Measurements from ENCODE around the gene CDH15.
"Not testable (repeated sequence)": the region's sequence is repeated elsewhere in the genome, so short reads cannot be mapped to it uniquely, and the experiment has no call there.

The CDH15 gene

DNA sequence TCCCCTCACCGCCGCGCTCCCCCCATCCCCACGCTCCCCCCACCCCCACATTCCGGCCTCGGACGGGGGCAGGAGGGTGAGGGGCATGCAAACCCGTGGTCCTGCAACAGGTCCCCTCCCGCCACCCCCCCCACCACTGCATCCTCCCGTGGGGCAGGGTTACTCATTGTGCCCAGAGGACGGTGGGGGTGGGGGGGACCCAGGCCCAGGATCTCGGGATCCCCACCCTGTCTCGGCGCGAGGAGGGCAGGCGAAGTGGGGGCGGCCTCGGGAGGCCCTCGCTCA is 20.3 kb downstream of the CDH15 start:
- H2AFZ ChIP-seq (ENCODE audit: low read depth, low read length): peak overlapping the region; percentile 33; the same call in 1 of the 2 replicates
- H3K79me2 ChIP-seq (ENCODE audit: insufficient read depth, low read length): no peaks in the 10 kb centered on the region
- H3K4me2 ChIP-seq (ENCODE audit: insufficient read depth, low read length): peak overlapping the region; percentile 68
- no peaks in the 10 kb centered on the region for H3K27me3 ChIP-seq (ENCODE audit: insufficient read depth, low read length, poor library complexity)
- TF ChIP-seq, protein P1, sequence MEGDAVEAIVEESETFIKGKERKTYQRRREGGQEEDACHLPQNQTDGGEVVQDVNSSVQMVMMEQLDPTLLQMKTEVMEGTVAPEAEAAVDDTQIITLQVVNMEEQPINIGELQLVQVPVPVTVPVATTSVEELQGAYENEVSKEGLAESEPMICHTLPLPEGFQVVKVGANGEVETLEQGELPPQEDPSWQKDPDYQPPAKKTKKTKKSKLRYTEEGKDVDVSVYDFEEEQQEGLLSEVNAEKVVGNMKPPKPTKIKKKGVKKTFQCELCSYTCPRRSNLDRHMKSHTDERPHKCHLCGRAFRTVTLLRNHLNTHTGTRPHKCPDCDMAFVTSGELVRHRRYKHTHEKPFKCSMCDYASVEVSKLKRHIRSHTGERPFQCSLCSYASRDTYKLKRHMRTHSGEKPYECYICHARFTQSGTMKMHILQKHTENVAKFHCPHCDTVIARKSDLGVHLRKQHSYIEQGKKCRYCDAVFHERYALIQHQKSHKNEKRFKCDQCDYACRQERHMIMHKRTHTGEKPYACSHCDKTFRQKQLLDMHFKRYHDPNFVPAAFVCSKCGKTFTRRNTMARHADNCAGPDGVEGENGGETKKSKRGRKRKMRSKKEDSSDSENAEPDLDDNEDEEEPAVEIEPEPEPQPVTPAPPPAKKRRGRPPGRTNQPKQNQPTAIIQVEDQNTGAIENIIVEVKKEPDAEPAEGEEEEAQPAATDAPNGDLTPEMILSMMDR (IDR thresholded peaks at IDR 0.05; ENCODE audit: borderline replicate concordance, extremely low read depth, low read length, poor library complexity, severe bottlenecking): no peak
- no peak for TF ChIP-seq EZH2 (IDR thresholded peaks at IDR 0.05; ENCODE audit: borderline replicate concordance, low read depth, low read length, severe bottlenecking)
- ATAC-seq (ENCODE audit: insufficient read depth, low read depth): no peak
- peaks cover 5% of the 10 kb centered on the region for H3K4me1 ChIP-seq (ENCODE audit: insufficient read depth, low read length)
- no peak overlapping the region for H3K27ac ChIP-seq (ENCODE audit: low read length)
- H4K20me1 ChIP-seq (ENCODE audit: insufficient read depth, low read length): peaks cover 15% of the 10 kb centered on the region
- H3K9me3 ChIP-seq (ENCODE audit: insufficient read depth, low read length, severe bottlenecking): no peaks in the 10 kb centered on the region
- peak overlapping the region in 1 of 2 experiments; percentile 49; a peak in 2 of 4 replicates for H3K4me3 ChIP-seq (ENCODE audit: low read depth in 1 of 2, low read length in 2 of 2)
- H3K36me3 ChIP-seq (ENCODE audit: insufficient read depth, low read length): no peaks in the 10 kb centered on the region
- no peak for DNase-seq
- H3K9ac ChIP-seq (ENCODE audit: low read depth, low read length): 0 out of 2 replicates have a peak overlapping the region, but pooled peaks have one; percentile 21

DNA sequence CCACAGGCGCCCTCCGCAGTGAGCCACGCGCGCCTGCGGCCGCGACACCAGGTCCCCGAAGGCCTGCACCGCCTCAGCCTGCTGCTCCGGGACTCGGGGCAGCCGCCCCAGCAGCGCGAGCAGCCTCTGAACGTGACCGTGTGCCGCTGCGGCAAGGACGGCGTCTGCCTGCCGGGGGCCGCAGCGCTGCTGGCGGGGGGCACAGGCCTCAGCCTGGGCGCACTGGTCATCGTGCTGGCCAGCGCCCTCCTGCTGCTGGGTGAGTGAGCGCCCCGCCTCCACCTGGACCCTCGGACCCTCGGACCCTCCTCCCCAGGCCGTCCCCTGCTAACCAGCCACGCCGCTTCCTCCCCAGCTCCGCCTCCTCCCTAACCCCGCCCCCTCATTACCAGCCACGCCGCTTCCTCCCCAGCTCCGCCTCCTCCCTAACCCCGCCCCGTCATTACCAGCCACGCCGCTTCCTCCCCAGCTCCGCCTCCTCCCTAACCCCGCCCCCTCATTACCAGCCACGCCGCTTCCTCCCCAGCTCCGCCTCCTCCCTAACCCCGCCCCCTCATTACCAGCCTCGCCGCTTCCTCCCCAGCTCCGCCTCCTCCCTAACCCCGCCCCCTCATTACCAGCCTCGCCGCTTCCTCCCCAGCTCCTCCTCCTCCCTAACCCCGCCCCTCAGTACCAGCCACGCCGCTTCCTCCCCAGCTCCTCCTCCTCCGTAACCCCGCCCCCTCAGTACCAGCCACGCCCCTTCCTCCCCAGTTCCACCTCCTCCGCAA is 20.8 kb downstream of the CDH15 start:
- Histone ChIP-seq H3K4me2 (ENCODE audit: insufficient read depth, low read length) (peak overlapping the region; percentile 68), H3K9ac (ENCODE audit: low read depth, low read length) (0 out of 2 replicates have a peak overlapping the region, but pooled peaks have one; percentile 21), H2AFZ (ENCODE audit: low read depth, low read length) (peak overlapping the region; percentile 33; the same call in 1 of the 2 replicates), H3K4me3 (ENCODE audit: low read depth in 1 of 2, low read length in 2 of 2) (peak overlapping the region in 1 of 2 experiments; percentile 49; a peak in 2 of 4 replicates)
- ATAC-seq (ENCODE audit: insufficient read depth, low read depth) (peak; percentile 44), DNase-seq (peak; percentile 83)
- H4K20me1 ChIP-seq (ENCODE audit: insufficient read depth, low read length); H3K4me1 ChIP-seq (ENCODE audit: insufficient read depth, low read length); H3K9me3 ChIP-seq (ENCODE audit: insufficient read depth, low read length, severe bottlenecking); H3K27ac ChIP-seq (ENCODE audit: low read length); H3K79me2 ChIP-seq (ENCODE audit: insufficient read depth, low read length); H3K36me3 ChIP-seq (ENCODE audit: insufficient read depth, low read length); H3K27me3 ChIP-seq (ENCODE audit: insufficient read depth, low read length, poor library complexity): not testable (repeated sequence)

DNA sequence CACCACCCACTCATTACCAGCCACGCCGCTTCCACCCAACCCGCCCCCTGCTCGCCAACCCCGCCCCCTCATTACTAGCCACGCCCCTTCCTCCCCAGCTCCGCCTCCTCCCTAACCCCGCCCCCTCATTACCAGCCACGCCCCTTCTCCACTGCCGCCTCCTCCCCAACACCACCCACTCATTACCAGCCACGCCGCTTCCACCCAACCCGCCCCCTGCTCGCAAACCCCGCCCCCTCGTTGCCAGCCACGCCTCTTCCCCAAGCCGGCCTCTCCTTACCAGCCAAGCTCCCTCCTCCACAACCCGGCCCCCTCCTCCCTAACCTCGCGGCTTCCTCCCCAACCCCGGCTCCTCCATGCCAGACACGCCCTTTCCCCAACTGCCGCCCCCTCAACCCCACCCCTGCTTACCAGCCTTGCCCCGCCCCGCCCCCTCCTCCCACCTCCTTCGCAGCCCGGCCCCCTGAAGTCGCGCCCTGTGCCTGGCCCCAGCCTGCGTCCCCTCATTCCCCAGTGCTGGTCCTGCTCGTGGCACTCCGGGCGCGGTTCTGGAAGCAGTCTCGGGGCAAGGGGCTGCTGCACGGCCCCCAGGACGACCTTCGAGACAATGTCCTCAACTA is 21.5 kb downstream of the CDH15 start:
- Histone ChIP-seq H3K79me2 (ENCODE audit: insufficient read depth, low read length) (no peaks in the 10 kb centered on the region), H2AFZ (ENCODE audit: low read depth, low read length) (no peak overlapping the region), H3K27me3 (ENCODE audit: insufficient read depth, low read length, poor library complexity) (no peaks in the 10 kb centered on the region), H3K9me3 (ENCODE audit: insufficient read depth, low read length, severe bottlenecking) (no peaks in the 10 kb centered on the region), H4K20me1 (ENCODE audit: insufficient read depth, low read length) (peaks cover 6% of the 10 kb centered on the region), H3K27ac (ENCODE audit: low read length) (no peak overlapping the region), H3K36me3 (ENCODE audit: insufficient read depth, low read length) (no peaks in the 10 kb centered on the region), H3K4me3 (ENCODE audit: low read depth in 1 of 2, low read length in 2 of 2) (no peak overlapping the region), H3K4me2 (ENCODE audit: insufficient read depth, low read length) (no peak overlapping the region; the same call in 1 of the 2 replicates), H3K4me1 (ENCODE audit: insufficient read depth, low read length) (peaks cover 5% of the 10 kb centered on the region), H3K9ac (ENCODE audit: low read depth, low read length) (no peak overlapping the region)
- DNase-seq: peak; percentile 88
- ATAC-seq (ENCODE audit: insufficient read depth, low read depth): peak; percentile 79
- TF ChIP-seq, protein P1 (IDR thresholded peaks at IDR 0.05; ENCODE audit: borderline replicate concordance, extremely low read depth, low read length, poor library complexity, severe bottlenecking): no peak
- no peak for TF ChIP-seq EZH2 (IDR thresholded peaks at IDR 0.05; ENCODE audit: borderline replicate concordance, low read depth, low read length, severe bottlenecking)

DNA sequence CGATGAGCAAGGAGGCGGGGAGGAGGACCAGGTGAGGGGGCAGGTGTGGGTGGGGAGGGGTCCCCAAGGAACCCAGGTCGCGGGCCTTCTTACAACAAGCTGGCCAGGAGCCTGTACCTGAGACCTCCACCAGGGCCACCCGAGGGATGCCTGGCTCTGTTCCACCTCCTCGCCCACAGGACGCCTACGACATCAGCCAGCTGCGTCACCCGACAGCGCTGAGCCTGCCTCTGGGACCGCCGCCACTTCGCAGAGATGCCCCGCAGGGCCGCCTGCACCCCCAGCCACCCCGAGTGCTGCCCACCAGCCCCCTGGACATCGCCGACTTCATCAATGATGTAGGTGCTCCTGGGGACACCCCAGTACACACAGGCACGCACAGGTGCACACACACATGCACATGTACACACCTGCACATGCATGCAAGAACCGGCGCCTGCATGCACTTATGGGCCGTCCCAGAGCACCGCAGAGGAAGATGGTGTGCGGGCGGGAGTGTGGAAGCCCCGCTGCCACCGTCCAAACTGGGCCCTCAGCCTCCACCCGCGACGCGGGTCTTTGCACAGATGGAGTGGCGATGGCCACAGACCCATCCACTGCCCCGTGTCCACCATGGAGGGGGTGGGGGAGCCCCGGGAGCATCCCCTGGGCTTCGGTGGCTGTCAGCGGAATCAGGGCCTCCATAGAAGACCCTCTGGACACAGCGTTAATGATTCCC is 22.2 kb downstream of the CDH15 start:
- Histone ChIP-seq H3K9ac (ENCODE audit: low read depth, low read length) (no peak overlapping the region), H4K20me1 (ENCODE audit: insufficient read depth, low read length) (peaks cover 6% of the 10 kb centered on the region), H3K4me1 (ENCODE audit: insufficient read depth, low read length) (peaks cover 5% of the 10 kb centered on the region), H3K79me2 (ENCODE audit: insufficient read depth, low read length) (no peaks in the 10 kb centered on the region), H3K4me3 (ENCODE audit: low read depth in 1 of 2, low read length in 2 of 2) (no peak overlapping the region), H3K9me3 (ENCODE audit: insufficient read depth, low read length, severe bottlenecking) (no peaks in the 10 kb centered on the region), H3K4me2 (ENCODE audit: insufficient read depth, low read length) (no peak overlapping the region), H3K27me3 (ENCODE audit: insufficient read depth, low read length, poor library complexity) (no peaks in the 10 kb centered on the region), H3K36me3 (ENCODE audit: insufficient read depth, low read length) (no peaks in the 10 kb centered on the region), H2AFZ (ENCODE audit: low read depth, low read length) (no peak overlapping the region), H3K27ac (ENCODE audit: low read length) (no peak overlapping the region)
- TF ChIP-seq, protein P1 (IDR thresholded peaks at IDR 0.05; ENCODE audit: borderline replicate concordance, extremely low read depth, low read length, poor library complexity, severe bottlenecking): no peak
- TF ChIP-seq EZH2 (IDR thresholded peaks at IDR 0.05; ENCODE audit: borderline replicate concordance, low read depth, low read length, severe bottlenecking): no peak
- ATAC-seq (ENCODE audit: insufficient read depth, low read depth) (no peak), DNase-seq (no peak)
